Left lung (tissue), 10 donors: Measurements from ENCODE around the gene TBL1XR1. TPM values are rescaled to one million over a fixed set of nuclear protein-coding genes. Genes with fewer than 3 reads are reported as not detected.
"Not testable (repeated sequence)": the region's sequence is repeated elsewhere in the genome, so short reads cannot be mapped to it uniquely, and the experiment has no call there.

ENCODE experiments used
- ATAC-seq: fragments of 200-7000 bp; cut with Tn5 transposase; one replicate; pipeline ENCODE4 v1.9.1; 2020; ENCODE audit warnings: moderate library complexity
- DNase-seq, 4 donors: peaks; one replicate each; pipeline ENCODE4 v3.0.0-alpha.2; 2013 to 2020
- H3K27ac ChIP-seq, 2 donors: fragments of 200-600 bp; sonication (generic) in 1 of 2; one replicate each; pipeline versions ENCODE4 v1.5.0 to v1.8.0; 2020 to 2021
- H3K27me3 ChIP-seq, 2 donors: fragments of 200-600 bp; sonication (generic) in 1 of 2; one replicate each; pipeline versions ENCODE4 v1.5.0 to v1.8.0; 2020 to 2021
- H3K36me3 ChIP-seq, 2 donors: fragments of 200-600 bp; sonication (generic) in 1 of 2; one replicate each; pipeline versions ENCODE4 v1.5.0 to v1.8.0; 2020 to 2021
- H3K4me1 ChIP-seq, 2 donors: fragments of 200-600 bp; one replicate each; pipeline ENCODE4 v1.8.0; 2021
- H3K4me3 ChIP-seq, 2 donors: fragments of 200-600 bp; sonication (generic) in 1 of 2; one replicate each; pipeline versions ENCODE4 v1.5.0 to v1.8.0; 2020 to 2021; ENCODE audit warnings: mild to moderate bottlenecking in 1 of 2
- H3K9me3 ChIP-seq, 2 donors: fragments of 200-600 bp; sonication (generic) in 1 of 2; one replicate each; pipeline versions ENCODE4 v1.5.0 to v1.8.0; 2020 to 2021
- intact Hi-C, 2 donors: fragments of 100-400 bp; cut with DNase I; formaldehyde crosslinking; loops; one replicate each; pipeline versions ENCODE4 v1.11.2 to v1.14.2; 2022
- polyA plus RNA-seq, 6 donors: library from polyadenylated mRNA; unstranded; fragments of 120-200 nt; gene quantifications; one replicate each; pipeline ENCODE4 v1.2.1, GENCODE V29; 2013; ENCODE audit not compliant: insufficient read length in 6 of 6
- total RNA-seq, 2 donors: library from RNA; stranded (reverse); fragmentation: NEBNext Ultra II Directional; extraction: Animal tissue kit (Norgen Biotek cat#: 25700); gene quantifications; one replicate each; pipeline ENCODE4 v1.2.1, GENCODE V29; 2021
- TF ChIP-seq, protein P1 (sequence below), 2 donors: fragments of 200-600 bp; sonication (generic) in 1 of 2; IDR thresholded peaks; one replicate each; pipeline versions ENCODE4 v1.5.0 to v1.8.0; 2021; ENCODE audit warnings: antibody characterized with exemption in 2 of 2
- donor health status: DM: no; HTN: yes; CAD: no.
- donor health status: DM: no; HTN: no; CAD: no.

TBL1XR1 gene
- total and polyA plus RNA-seq, 8 donors, result 116 to 202 (median 155) TPM

DNA sequence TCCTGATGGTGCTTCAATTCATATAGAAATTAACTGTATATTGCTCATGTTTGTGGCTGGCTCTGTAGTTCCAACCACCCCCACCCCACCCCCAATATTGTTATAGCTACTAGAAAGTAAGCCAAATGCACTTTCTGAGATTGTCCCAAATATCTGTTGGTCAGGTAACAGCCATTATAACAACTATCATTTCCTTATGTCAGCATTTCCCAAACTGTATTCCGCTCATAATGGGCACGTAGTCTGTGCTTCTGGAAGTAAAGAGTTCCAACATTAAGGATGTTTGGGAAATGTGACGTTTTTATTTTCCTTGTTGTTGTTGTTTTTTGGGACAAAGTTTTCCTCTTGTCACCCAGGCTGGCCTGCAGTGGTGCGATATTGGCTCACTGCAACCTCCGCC, 12.2 kb upstream of the TBL1XR1 start:
- Histone ChIP-seq H3K27ac (no peak overlapping the region), H3K36me3 (no peaks in the 10 kb centered on the region), H3K4me3 (no peak overlapping the region), H3K27me3 (no peaks in the 10 kb centered on the region), H3K9me3 (no peaks in the 10 kb centered on the region), H3K4me1 (peaks cover 0 to 4% of the 10 kb centered on the region in 2 donors)
- TF ChIP-seq, protein P1, sequence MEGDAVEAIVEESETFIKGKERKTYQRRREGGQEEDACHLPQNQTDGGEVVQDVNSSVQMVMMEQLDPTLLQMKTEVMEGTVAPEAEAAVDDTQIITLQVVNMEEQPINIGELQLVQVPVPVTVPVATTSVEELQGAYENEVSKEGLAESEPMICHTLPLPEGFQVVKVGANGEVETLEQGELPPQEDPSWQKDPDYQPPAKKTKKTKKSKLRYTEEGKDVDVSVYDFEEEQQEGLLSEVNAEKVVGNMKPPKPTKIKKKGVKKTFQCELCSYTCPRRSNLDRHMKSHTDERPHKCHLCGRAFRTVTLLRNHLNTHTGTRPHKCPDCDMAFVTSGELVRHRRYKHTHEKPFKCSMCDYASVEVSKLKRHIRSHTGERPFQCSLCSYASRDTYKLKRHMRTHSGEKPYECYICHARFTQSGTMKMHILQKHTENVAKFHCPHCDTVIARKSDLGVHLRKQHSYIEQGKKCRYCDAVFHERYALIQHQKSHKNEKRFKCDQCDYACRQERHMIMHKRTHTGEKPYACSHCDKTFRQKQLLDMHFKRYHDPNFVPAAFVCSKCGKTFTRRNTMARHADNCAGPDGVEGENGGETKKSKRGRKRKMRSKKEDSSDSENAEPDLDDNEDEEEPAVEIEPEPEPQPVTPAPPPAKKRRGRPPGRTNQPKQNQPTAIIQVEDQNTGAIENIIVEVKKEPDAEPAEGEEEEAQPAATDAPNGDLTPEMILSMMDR (IDR thresholded peaks at IDR 0.05), result no peak
- ATAC-seq, result no peak
- intact Hi-C loops, result no loop called here
- no peak for DNase-seq

DNA sequence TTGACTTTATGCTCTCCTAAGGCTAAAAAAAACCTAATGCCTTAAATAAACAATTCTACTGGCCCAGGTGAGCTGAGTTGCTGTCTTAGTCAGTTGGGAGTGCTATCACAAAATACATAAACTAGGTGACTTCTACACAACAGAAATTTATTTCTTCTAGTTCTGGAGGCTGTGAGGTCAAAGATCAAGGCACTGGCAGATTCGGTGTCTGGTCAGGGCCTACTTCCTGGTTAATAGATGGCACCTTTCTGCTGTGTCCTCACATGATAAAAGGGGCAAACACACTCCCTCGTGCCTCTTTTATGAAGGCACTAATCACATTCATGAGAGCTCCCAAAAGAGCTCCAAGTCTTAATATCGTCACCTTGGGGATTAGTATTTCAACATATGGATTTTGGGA, 11.5 kb upstream of the TBL1XR1 start:
- H3K27me3 ChIP-seq, result no peaks in the 10 kb centered on the region
- DNase-seq (no peak), ATAC-seq (no peak)
- TF ChIP-seq, protein P1 (IDR thresholded peaks at IDR 0.05), result no peak
- intact Hi-C loops, result no loop called here
- no peak overlapping the region for H3K27ac ChIP-seq
- H3K9me3 ChIP-seq, result peaks cover 0 to 3% of the 10 kb centered on the region in 2 donors
- H3K4me1 ChIP-seq, result peaks cover 0 to 4% of the 10 kb centered on the region in 2 donors
- no peaks in the 10 kb centered on the region for H3K36me3 ChIP-seq
- H3K4me3 ChIP-seq, result no peak overlapping the region

DNA sequence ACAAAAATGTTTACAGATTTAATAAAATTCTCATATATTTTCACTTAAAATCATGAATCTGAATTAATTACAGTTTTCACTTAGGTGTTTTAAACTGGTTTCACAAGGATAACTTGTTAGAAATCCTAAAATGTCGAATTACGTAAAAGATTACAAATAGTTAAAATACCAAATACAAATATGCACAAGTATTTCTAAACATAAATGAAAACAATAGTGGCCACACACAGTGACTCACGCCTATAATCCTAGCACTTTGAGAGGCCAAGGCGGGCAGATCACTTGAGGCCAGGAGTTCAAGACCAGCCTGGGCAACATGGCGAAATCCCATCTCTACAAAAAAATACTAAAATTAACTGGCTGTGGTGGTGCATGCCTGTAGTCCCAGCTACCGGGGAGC, 10.9 kb upstream of the TBL1XR1 start:
- H3K4me3 ChIP-seq, result no peak overlapping the region
- no peak for DNase-seq
- TF ChIP-seq, protein P1 (IDR thresholded peaks at IDR 0.05), result no peak
- intact Hi-C loops, result no loop called here
- H3K4me1 ChIP-seq, result peaks cover 0 to 4% of the 10 kb centered on the region in 2 donors
- no peaks in the 10 kb centered on the region for H3K27me3 ChIP-seq
- H3K27ac ChIP-seq, result no peak overlapping the region
- no peaks in the 10 kb centered on the region for H3K36me3 ChIP-seq
- no peak for ATAC-seq
- H3K9me3 ChIP-seq, result peaks cover 0 to 3% of the 10 kb centered on the region in 2 donors

DNA sequence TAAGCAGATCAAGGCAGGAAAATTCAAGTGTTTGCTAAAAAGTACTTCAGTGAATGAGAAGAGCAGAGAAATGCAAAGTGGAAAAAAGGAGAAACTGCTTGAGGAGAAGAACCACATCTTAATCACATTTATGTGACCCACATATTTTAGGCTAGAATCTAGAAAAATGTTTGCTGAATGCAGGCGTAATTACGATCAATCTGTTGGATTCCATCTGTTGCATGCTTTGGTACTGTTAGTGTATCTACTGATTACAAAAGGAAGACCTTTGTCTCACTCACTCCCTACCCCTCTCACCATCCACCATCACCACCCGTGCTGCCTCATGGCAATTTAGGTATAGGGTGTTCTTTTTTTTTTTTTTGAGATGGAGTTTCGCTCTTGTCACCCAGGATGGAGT, 9.7 kb upstream of the TBL1XR1 start:
- TF ChIP-seq, protein P1 (IDR thresholded peaks at IDR 0.05), result no peak
- DNase-seq (peak in 1 of 4 donors; percentile 22), ATAC-seq (no peak)
- Histone ChIP-seq H3K4me1 (peaks cover 0 to 3% of the 10 kb centered on the region in 2 donors), H3K27me3 (no peaks in the 10 kb centered on the region), H3K36me3 (no peaks in the 10 kb centered on the region), H3K9me3 (peaks cover 0 to 3% of the 10 kb centered on the region in 2 donors), H3K27ac (no peak overlapping the region), H3K4me3 (no peak overlapping the region)
- intact Hi-C loops, result no loop called here

DNA sequence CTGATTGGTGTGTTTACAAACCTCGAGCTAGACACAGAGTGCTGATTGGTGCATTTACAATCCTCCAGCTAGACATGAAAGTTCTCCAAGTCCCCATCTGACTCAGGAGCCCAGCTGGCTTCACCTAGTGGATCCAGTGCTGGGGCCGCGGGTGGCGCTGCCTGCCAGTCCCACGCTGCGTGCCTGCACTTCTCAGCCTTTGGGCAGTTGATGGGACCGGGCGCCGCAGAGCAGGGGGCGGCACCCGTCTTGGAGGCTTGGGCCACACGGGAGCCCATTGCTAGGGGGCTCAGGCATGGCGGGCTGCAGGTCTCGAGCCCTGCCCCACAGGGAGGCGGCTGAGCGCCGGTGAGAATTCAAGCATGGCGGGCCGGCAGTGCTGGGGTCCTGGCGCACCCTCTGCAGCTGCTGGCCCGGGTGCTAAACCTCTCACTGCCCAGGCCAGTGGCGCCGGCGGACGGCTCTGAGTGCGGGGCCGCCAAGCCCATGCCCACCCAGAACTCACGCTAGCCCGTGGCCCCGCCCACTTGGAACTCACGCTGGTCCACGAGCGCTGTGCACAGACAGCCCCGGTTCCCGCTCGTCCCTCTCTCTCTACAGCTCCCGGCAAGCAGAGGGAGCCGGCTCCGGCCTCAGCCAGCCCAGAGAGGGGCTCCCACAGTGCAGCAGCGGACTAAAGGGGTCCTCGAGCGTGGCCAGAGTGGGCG, 6.6 kb upstream of the TBL1XR1 start:
- H3K4me1 ChIP-seq, result peaks cover 0 to 13% of the 10 kb centered on the region in 2 donors
- intact Hi-C loops, result no loop called here
- ATAC-seq (no peak), DNase-seq (no peak)
- H3K27me3 ChIP-seq, result no peaks in the 10 kb centered on the region
- no peak overlapping the region for H3K27ac ChIP-seq
- H3K4me3 ChIP-seq, result no peak overlapping the region
- H3K9me3 ChIP-seq, result peaks cover 0 to 3% of the 10 kb centered on the region in 2 donors
- no peaks in the 10 kb centered on the region for H3K36me3 ChIP-seq
- TF ChIP-seq, protein P1 (IDR thresholded peaks at IDR 0.05), result no peak

DNA sequence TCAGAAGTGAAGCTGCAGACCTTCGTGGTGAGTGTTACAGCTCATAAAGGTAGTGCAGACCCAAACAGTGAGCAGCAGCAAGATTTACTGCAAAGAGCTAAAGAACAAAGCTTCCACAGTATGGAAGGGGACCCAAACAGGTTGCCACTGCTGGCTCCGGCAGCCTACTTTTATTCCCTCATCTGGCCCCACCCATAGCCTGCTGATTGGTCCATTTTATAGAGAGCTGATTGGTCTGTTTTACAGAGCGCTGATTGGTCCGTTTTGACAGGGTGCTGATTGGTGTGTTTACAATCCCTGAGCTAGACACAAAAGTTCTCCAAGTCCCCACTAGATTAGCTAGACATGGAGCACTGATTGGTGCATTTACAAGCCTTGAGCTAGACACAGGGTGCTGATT, 5.7 kb upstream of the TBL1XR1 start:
- intact Hi-C loops, ATAC-seq: not testable (repeated sequence)

More for the DNA sequence above, 5.7 kb upstream of the TBL1XR1 start:
- not testable (repeated sequence) for H3K27me3 ChIP-seq, H3K27ac ChIP-seq, H3K36me3 ChIP-seq, DNase-seq, H3K4me3 ChIP-seq, H3K9me3 ChIP-seq
- peaks cover 3 to 21% of the 10 kb centered on the region in 2 donors for H3K4me1 ChIP-seq
